CD8-positive, alpha-beta memory T cell (primary cell): ENCODE measurements around the gene CDC45. TPM values are rescaled to one million over a fixed set of nuclear protein-coding genes. Genes with fewer than 3 reads are reported as not detected.

Experiments
- CTCF ChIA-PET: fragments of 350-600 bp; sonication (Branson Sonifier 250); formaldehyde crosslinking; loops from one replicate; lab custom pipeline; 2021; ENCODE audit warnings: antibody characterized with exemption; lab: Charles Lee
- POLR2A ChIA-PET: fragments of 350-600 bp; sonication (Branson Sonifier 250); formaldehyde crosslinking; loops from one replicate; lab custom pipeline; 2021; ENCODE audit warnings: antibody characterized with exemption; lab: Charles Lee
- DNase-seq, 5 donors: peaks; one replicate each; pipeline versions ENCODE4 v3.0.0 to v3.0.0-alpha.2; 2020 to 2022; ENCODE audit warnings: mixed read lengths in 1 of 5
- H3K27ac ChIP-seq: one replicate; pipeline ENCODE4 v1.7.0; 2013; ENCODE audit warnings: low read depth, mild to moderate bottlenecking, low read length, moderate library complexity
- H3K27me3 ChIP-seq: 2 replicates; pipeline ENCODE4 v1.7.0; 2013; ENCODE audit warnings: low read length, mild to moderate bottlenecking; ENCODE audit not compliant: insufficient read depth, poor library complexity, severe bottlenecking
- H3K36me3 ChIP-seq: 2 replicates; pipeline ENCODE4 v1.7.0; 2013; ENCODE audit warnings: mild to moderate bottlenecking, low read length, moderate library complexity; ENCODE audit not compliant: insufficient read depth
- H3K4me1 ChIP-seq: 2 replicates; pipeline ENCODE4 v1.7.0; 2013; ENCODE audit warnings: mild to moderate bottlenecking, low read length, moderate library complexity; ENCODE audit not compliant: insufficient read depth
- H3K4me3 ChIP-seq: 2 replicates; pipeline ENCODE4 v1.7.0; 2013; ENCODE audit warnings: mild to moderate bottlenecking, low read length
- H3K9me3 ChIP-seq: 2 replicates; pipeline ENCODE4 v1.7.0; 2013; ENCODE audit warnings: mild to moderate bottlenecking, low read length
- H3K27ac Mint-ChIP-seq, 8 donors: one replicate each; pipeline ENCODE4 v1.8.0; 2020 to 2021; ENCODE audit warnings: mixed read lengths in 8 of 8, mild to moderate bottlenecking in 6 of 8, inconsistent platforms in 3 of 8, moderate library complexity in 3 of 8
- H3K27me3 Mint-ChIP-seq, 2 donors: one replicate each; pipeline ENCODE4 v1.8.0; 2020 to 2021; ENCODE audit warnings: mixed read lengths in 2 of 2, mild to moderate bottlenecking in 1 of 2, moderate library complexity in 1 of 2
- H3K36me3 Mint-ChIP-seq, 3 donors: one replicate each; pipeline ENCODE4 v1.8.0; 2020 to 2021; ENCODE audit warnings: mixed read lengths in 3 of 3, inconsistent platforms in 1 of 3, mild to moderate bottlenecking in 1 of 3
- H3K4me1 Mint-ChIP-seq, 3 donors: one replicate each; pipeline ENCODE4 v1.8.0; 2020 to 2021; ENCODE audit warnings: mixed read lengths in 3 of 3, inconsistent platforms in 1 of 3, mild to moderate bottlenecking in 1 of 3
- H3K4me3 Mint-ChIP-seq, 7 donors: one replicate each; pipeline ENCODE4 v1.8.0; 2020 to 2021; ENCODE audit warnings: mixed read lengths in 7 of 7, mild to moderate bottlenecking in 6 of 7, moderate library complexity in 4 of 7, inconsistent platforms in 2 of 7
- H3K9me3 Mint-ChIP-seq, 5 donors: one replicate each; pipeline ENCODE4 v1.8.0; 2020 to 2022; ENCODE audit warnings: mixed read lengths in 5 of 5, mild to moderate bottlenecking in 3 of 5, moderate library complexity in 2 of 5, inconsistent platforms in 1 of 5
- polyA plus RNA-seq: library from polyadenylated mRNA; unstranded; fragments of 300-500 nt; fragmentation: Illumina TruSeq; gene quantifications from one replicate; pipeline ENCODE4 v1.2.3, GENCODE V29; 2021
- total RNA-seq, 2 experiments: library from RNA; stranded (reverse); gene quantifications; one replicate each; pipeline ENCODE4 v1.2.3, GENCODE V29; 2021

Gene CDC45
- total and polyA plus RNA-seq, 3 experiments from 2014 or later: 0.17 to 101 (median 99.0) TPM

- no peaks in the 10 kb centered on the region for H3K27me3 ChIP-seq
- Mint-ChIP-seq H3K4me1 (peaks cover 7 to 11% (median 10%) of the 10 kb centered on the region in 3 donors), H3K27me3 (no peaks in the 10 kb centered on the region), H3K9me3 (no peaks in the 10 kb centered on the region), H3K4me3 (no peak overlapping the region), H3K27ac (no peak overlapping the region), H3K36me3 (peaks cover 0 to 3% (median 0%) of the 10 kb centered on the region in 3 donors)
- CTCF ChIA-PET: no interaction called here
- H3K4me3 ChIP-seq: no peak overlapping the region
- H3K4me1 ChIP-seq: no peaks in the 10 kb centered on the region
- no peaks in the 10 kb centered on the region for H3K9me3 ChIP-seq
- no peaks in the 10 kb centered on the region for H3K36me3 ChIP-seq
- POLR2A ChIA-PET: no interaction called here
- H3K27ac ChIP-seq: no peak overlapping the region
- DNase-seq: no peak
Observed at GRCh38 chr22:19483481-19484244, 3.9 kb downstream of the CDC45 start.

- H3K4me3 Mint-ChIP-seq: no peak overlapping the region
- no peaks in the 10 kb centered on the region for H3K27me3 ChIP-seq
- no peaks in the 10 kb centered on the region for H3K27me3 Mint-ChIP-seq
- no peaks in the 10 kb centered on the region for H3K4me1 ChIP-seq
- no peaks in the 10 kb centered on the region for H3K9me3 ChIP-seq
- H3K36me3 Mint-ChIP-seq: no peaks in the 10 kb centered on the region
- peak overlapping the region in 1 of 8 donors; percentile 47 for H3K27ac Mint-ChIP-seq
- ChIA-PET CTCF (interaction anchor here (1.0 kb wide), 1 partner anchor 9 kb away, joined by 3 read pairs; the partner anchor contains the start of gene CDC45), POLR2A (interaction anchor here (0.7 kb wide), 2 partner anchors 9 to 37 kb away, joined by 5 to 6 read pairs; partner anchors contain the start of gene CDC45)
- H3K4me1 Mint-ChIP-seq: peaks cover 0 to 5% (median 0%) of the 10 kb centered on the region in 3 donors
- no peaks in the 10 kb centered on the region for H3K36me3 ChIP-seq
- H3K9me3 Mint-ChIP-seq: no peaks in the 10 kb centered on the region
- H3K4me3 ChIP-seq: no peak overlapping the region
- no peak for DNase-seq
- no peak overlapping the region for H3K27ac ChIP-seq
Observed at GRCh38 chr22:19488285-19488684, 8.6 kb downstream of the CDC45 start.

GRCh38 chr22:19488884-19489843 lies 9.4 kb downstream of the CDC45 start:
- H3K27me3 Mint-ChIP-seq: no peaks in the 10 kb centered on the region
- ChIA-PET CTCF (interaction anchor here (1.0 kb wide), 1 partner anchor 10 kb away, joined by 3 read pairs; the partner anchor contains the start of gene CDC45), POLR2A (no interaction called here)
- H3K9me3 Mint-ChIP-seq: no peaks in the 10 kb centered on the region
- Histone ChIP-seq H3K4me3 (no peak overlapping the region), H3K4me1 (no peaks in the 10 kb centered on the region), H3K27me3 (no peaks in the 10 kb centered on the region), H3K36me3 (no peaks in the 10 kb centered on the region), H3K27ac (no peak overlapping the region), H3K9me3 (no peaks in the 10 kb centered on the region)
- H3K27ac Mint-ChIP-seq: no peak overlapping the region
- H3K4me1 Mint-ChIP-seq: peaks cover 0 to 5% (median 0%) of the 10 kb centered on the region in 3 donors
- H3K4me3 Mint-ChIP-seq: no peak overlapping the region
- H3K36me3 Mint-ChIP-seq: no peaks in the 10 kb centered on the region
- no peak for DNase-seq

GRCh38 chr22:19490628-19491230 lies 11.0 kb downstream of the CDC45 start:
- Mint-ChIP-seq H3K4me3 (no peak overlapping the region), H3K9me3 (no peaks in the 10 kb centered on the region), H3K27me3 (no peaks in the 10 kb centered on the region), H3K4me1 (peaks cover 0 to 5% (median 0%) of the 10 kb centered on the region in 3 donors), H3K36me3 (no peaks in the 10 kb centered on the region), H3K27ac (no peak overlapping the region)
- no peaks in the 10 kb centered on the region for H3K4me1 ChIP-seq
- H3K36me3 ChIP-seq: no peaks in the 10 kb centered on the region
- H3K9me3 ChIP-seq: no peaks in the 10 kb centered on the region
- ChIA-PET POLR2A (no interaction called here), CTCF (no interaction called here)
- no peak overlapping the region for H3K27ac ChIP-seq
- H3K4me3 ChIP-seq: no peak overlapping the region
- no peak for DNase-seq
- no peaks in the 10 kb centered on the region for H3K27me3 ChIP-seq

GRCh38 chr22:19492504-19493174 lies 12.9 kb downstream of the CDC45 start:
- POLR2A ChIA-PET: no interaction called here
- no peak overlapping the region for H3K4me3 Mint-ChIP-seq
- H3K27ac Mint-ChIP-seq: peak overlapping the region in 1 of 8 donors; percentile 33
- CTCF ChIA-PET: no interaction called here
- DNase-seq: no peak
- no peaks in the 10 kb centered on the region for H3K36me3 ChIP-seq
- no peaks in the 10 kb centered on the region for H3K9me3 Mint-ChIP-seq
- H3K27ac ChIP-seq: no peak overlapping the region
- no peak overlapping the region for H3K4me3 ChIP-seq
- no peaks in the 10 kb centered on the region for H3K9me3 ChIP-seq
- no peaks in the 10 kb centered on the region for H3K27me3 ChIP-seq
- no peaks in the 10 kb centered on the region for H3K27me3 Mint-ChIP-seq
- H3K4me1 ChIP-seq: no peaks in the 10 kb centered on the region
- H3K36me3 Mint-ChIP-seq: no peaks in the 10 kb centered on the region
- peaks cover 0 to 9% (median 0%) of the 10 kb centered on the region in 3 donors for H3K4me1 Mint-ChIP-seq

GRCh38 chr22:19494001-19494560 lies 14.4 kb downstream of the CDC45 start:
- Mint-ChIP-seq H3K27ac (peak overlapping the region in 1 of 8 donors; percentile 17), H3K27me3 (no peaks in the 10 kb centered on the region), H3K9me3 (no peaks in the 10 kb centered on the region), H3K36me3 (no peaks in the 10 kb centered on the region), H3K4me1 (peaks cover 0 to 9% (median 0%) of the 10 kb centered on the region in 3 donors), H3K4me3 (no peak overlapping the region)
- ChIA-PET CTCF (no interaction called here), POLR2A (no interaction called here)
- no peak overlapping the region for H3K27ac ChIP-seq
- H3K4me3 ChIP-seq: no peak overlapping the region
- H3K9me3 ChIP-seq: no peaks in the 10 kb centered on the region
- no peaks in the 10 kb centered on the region for H3K4me1 ChIP-seq
- DNase-seq: no peak
- H3K27me3 ChIP-seq: no peaks in the 10 kb centered on the region
- no peaks in the 10 kb centered on the region for H3K36me3 ChIP-seq

GRCh38 chr22:19494676-19495173 lies 15.0 kb downstream of the CDC45 start:
- Mint-ChIP-seq H3K9me3 (no peaks in the 10 kb centered on the region), H3K27ac (no peak overlapping the region), H3K36me3 (no peaks in the 10 kb centered on the region), H3K4me1 (peaks cover 0 to 8% (median 0%) of the 10 kb centered on the region in 3 donors), H3K27me3 (no peaks in the 10 kb centered on the region), H3K4me3 (no peak overlapping the region)
- Histone ChIP-seq H3K36me3 (no peaks in the 10 kb centered on the region), H3K27me3 (no peaks in the 10 kb centered on the region), H3K9me3 (no peaks in the 10 kb centered on the region), H3K27ac (no peak overlapping the region), H3K4me3 (no peak overlapping the region), H3K4me1 (no peaks in the 10 kb centered on the region)
- no peak for DNase-seq
- ChIA-PET CTCF (no interaction called here), POLR2A (no interaction called here)
